Osteocyte (in vitro differentiated cells): ENCODE data around the gene NXN. TPM values are rescaled to one million over a fixed set of nuclear protein-coding genes. Genes with fewer than 3 reads are reported as not detected.

Source experiments
- DNase-seq: peaks from one replicate; pipeline ENCODE4 v3.0.0; 2021; ENCODE audit warnings: mixed read lengths; ENCODE audit not compliant: unreplicated experiment; ENCODE audit errors: extremely low spot score
- H3K27ac Mint-ChIP-seq: one replicate; pipeline ENCODE4 v1.8.0; 2021; ENCODE audit warnings: mild to moderate bottlenecking, mixed read lengths; ENCODE audit not compliant: unreplicated experiment
- H3K27me3 Mint-ChIP-seq: one replicate; pipeline ENCODE4 v1.8.0; 2021; ENCODE audit warnings: mixed read lengths; ENCODE audit not compliant: unreplicated experiment
- H3K36me3 Mint-ChIP-seq: one replicate; pipeline ENCODE4 v1.8.0; 2021; ENCODE audit warnings: mixed read lengths; ENCODE audit not compliant: unreplicated experiment
- H3K4me1 Mint-ChIP-seq: one replicate; pipeline ENCODE4 v1.8.0; 2021; ENCODE audit warnings: mixed read lengths; ENCODE audit not compliant: unreplicated experiment
- H3K4me3 Mint-ChIP-seq: one replicate; pipeline ENCODE4 v1.8.0; 2021; ENCODE audit warnings: mild to moderate bottlenecking, moderate library complexity, mixed read lengths; ENCODE audit not compliant: unreplicated experiment
- H3K9me3 Mint-ChIP-seq: one replicate; pipeline ENCODE4 v1.8.0; 2021; ENCODE audit warnings: mixed read lengths; ENCODE audit not compliant: unreplicated experiment
- CTCF ChIP-seq: fragments of 200-600 bp; sonication (generic); IDR thresholded peaks from 2 replicates; pipeline ENCODE4 v1.5.0; 2021; ENCODE audit warnings: antibody characterized with exemption, mild to moderate bottlenecking, moderate library complexity
- total RNA-seq: library from RNA; stranded (reverse); gene quantifications from 2 replicates; pipeline ENCODE4 v1.2.1, GENCODE V29; 2021

NXN gene
- total RNA-seq, 1 donor from 2014 or later = 123 TPM

DNA sequence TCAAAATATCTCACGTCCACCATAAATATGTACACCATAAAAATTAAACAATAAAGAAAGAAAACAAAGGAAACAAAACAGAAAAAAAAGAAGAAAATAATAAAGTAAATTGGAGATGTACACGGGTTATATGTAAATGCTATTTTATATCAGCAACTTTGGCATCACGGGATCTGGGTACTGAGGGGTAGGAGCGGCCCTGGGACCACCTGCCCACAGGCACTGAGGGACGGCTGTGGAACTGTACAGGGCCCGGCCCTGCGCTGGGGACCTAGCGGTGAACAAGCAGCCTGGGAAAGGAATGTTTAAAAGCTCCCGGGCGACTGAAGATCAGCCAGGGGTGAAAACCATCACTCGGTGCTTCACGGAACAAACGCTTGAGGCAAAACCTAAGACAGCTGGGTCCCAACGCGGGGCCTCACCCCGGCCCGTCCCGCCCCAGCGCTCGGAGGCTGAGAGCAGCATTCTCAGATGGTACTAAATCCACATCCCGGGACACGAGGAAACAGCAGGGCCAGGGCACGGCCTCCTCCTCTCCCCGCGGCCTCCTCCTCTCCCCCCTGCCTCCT is 31.2 kb downstream of the NXN start:
- H3K36me3 Mint-ChIP-seq = peaks cover 7% of the 10 kb centered on the region
- peaks cover 46% of the 10 kb centered on the region for H3K4me1 Mint-ChIP-seq
- peak overlapping the region; percentile 91 for H3K27ac Mint-ChIP-seq
- no peaks in the 10 kb centered on the region for H3K27me3 Mint-ChIP-seq
- TF ChIP-seq CTCF = no peak
- peak overlapping the region; percentile 4 for H3K4me3 Mint-ChIP-seq
- no peaks in the 10 kb centered on the region for H3K9me3 Mint-ChIP-seq
- peak; percentile 89 for DNase-seq

GRCh38 chr17:946510-947236 is 32.9 kb downstream of the NXN start:
- H3K36me3 Mint-ChIP-seq = peaks cover 10% of the 10 kb centered on the region
- H3K9me3 Mint-ChIP-seq = no peaks in the 10 kb centered on the region
- H3K4me3 Mint-ChIP-seq = no peak overlapping the region
- peak overlapping the region; percentile 14 for H3K27ac Mint-ChIP-seq
- no peak for TF ChIP-seq CTCF
- H3K4me1 Mint-ChIP-seq = peaks cover 40% of the 10 kb centered on the region
- DNase-seq = no peak
- no peaks in the 10 kb centered on the region for H3K27me3 Mint-ChIP-seq

DNA sequence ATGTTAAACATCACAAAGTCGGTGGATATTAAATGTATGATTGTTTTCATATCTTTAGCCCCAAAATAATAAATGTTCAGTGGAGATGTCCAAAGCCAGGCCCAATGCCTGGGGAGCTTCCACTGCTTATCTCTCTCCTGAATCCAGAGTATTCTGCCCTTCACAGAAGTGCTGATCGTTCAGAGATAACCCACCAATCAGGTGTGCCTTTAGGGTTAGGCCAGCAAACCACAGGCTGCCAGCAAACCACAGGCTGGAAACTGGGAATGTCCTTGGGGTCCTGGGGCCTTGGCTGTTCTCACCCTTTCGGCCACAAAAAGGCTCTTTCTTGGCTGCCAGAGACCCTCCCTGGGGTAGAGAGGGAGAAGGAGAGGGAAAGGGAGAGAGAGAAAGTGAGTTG is 33.9 kb downstream of the NXN start:
- TF ChIP-seq CTCF = no peak
- Mint-ChIP-seq H3K27ac (peak overlapping the region; percentile 41), H3K4me1 (peaks cover 32% of the 10 kb centered on the region), H3K36me3 (peaks cover 10% of the 10 kb centered on the region), H3K9me3 (no peaks in the 10 kb centered on the region), H3K4me3 (no peak overlapping the region), H3K27me3 (no peaks in the 10 kb centered on the region)
- no peak for DNase-seq

DNA sequence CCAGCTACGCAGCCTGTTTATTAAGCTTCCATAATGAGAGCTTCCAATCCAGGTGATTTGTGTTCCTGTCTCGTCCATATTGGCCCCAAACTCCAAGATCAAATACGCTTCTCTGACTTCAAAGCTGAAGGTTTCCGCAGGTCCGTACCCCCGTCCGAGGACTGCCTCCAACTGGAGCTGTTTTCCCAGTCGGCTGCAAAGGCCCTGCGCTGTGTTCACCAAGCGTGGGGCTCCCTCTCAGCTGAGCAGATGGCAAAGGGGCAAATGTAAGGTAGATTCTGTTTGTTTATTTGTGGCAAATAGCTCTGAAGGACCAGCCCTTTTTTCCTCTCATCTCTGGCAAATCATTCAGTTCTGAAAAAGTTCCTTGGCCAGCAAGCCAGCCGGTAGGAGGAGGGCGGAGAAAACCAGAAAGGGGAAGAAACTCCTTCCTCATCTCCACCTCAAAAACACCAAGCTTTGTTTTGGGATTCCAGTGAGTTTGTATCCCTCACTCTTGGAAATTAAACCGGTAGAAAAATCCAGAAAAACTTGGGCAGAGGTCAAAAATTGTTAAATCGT is 35.2 kb downstream of the NXN start:
- Mint-ChIP-seq H3K9me3 (no peaks in the 10 kb centered on the region), H3K27me3 (no peaks in the 10 kb centered on the region), H3K4me3 (no peak overlapping the region), H3K27ac (peak overlapping the region; percentile 71), H3K36me3 (peaks cover 10% of the 10 kb centered on the region), H3K4me1 (peaks cover 23% of the 10 kb centered on the region)
- no peak for TF ChIP-seq CTCF
- no peak for DNase-seq

DNA sequence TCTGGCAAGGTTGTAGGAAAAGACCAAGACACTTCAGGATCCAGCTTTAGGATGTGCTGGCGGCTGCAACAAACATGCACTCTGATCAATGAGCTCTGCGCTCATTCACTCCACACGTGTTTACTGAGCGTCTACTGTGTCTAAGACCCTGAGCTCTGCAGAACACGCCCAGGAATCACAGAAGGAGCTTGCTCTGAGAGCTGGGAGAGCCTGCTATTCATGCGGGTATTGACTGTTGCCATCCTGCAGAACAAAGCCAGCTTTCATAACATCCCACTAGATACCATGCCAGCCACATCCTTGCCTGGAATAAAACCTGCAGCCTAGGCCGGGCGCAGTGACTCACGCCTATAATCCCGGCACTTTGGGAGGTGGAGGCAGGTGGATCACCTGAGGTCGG is 44.1 kb downstream of the NXN start:
- Mint-ChIP-seq H3K4me1 (peaks cover 57% of the 10 kb centered on the region), H3K9me3 (no peaks in the 10 kb centered on the region), H3K36me3 (no peaks in the 10 kb centered on the region), H3K27me3 (no peaks in the 10 kb centered on the region), H3K27ac (no peak overlapping the region), H3K4me3 (no peak overlapping the region)
- DNase-seq = no peak
- no peak for TF ChIP-seq CTCF
